Measurements from ENCODE around the gene DYNC1H1. TPM values are rescaled to one million over a fixed set of nuclear protein-coding genes. Genes with fewer than 3 reads are reported as not detected.

DYNC1H1 gene
- total RNA-seq, 1 donor from 2014 or later = 265 TPM

DNA sequence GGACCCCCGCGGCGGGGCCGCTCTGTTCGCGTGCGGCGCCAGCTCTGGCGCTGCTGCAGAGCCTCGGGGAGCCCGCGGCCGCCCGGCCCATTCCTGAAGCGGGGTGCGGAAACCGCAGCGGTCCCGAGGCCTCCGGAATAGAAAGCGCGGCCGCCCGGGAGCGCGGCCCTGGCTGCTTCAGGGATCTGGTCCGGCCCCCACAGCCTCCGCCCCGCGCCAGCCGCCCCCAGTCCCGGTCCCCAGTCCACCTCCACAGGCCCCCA is 122.3 kb downstream of the DYNC1H1 start:
- no peak for DNase-seq
- intact Hi-C loops (cut with micrococcal nuclease) = loop anchor here (2.0 to 10.0 kb wide), 8 partner anchors 66 to 1712 kb away; partner anchors contain the start of genes DYNC1H1, PPP2R5C and WDR25
- Mint-ChIP-seq H3K36me3 (ENCODE audit: low read depth) (peaks cover 54% of the 10 kb centered on the region), H3K27me3 (no peaks in the 10 kb centered on the region), H3K4me1 (peaks cover 64% of the 10 kb centered on the region), H3K27ac (peak overlapping the region; percentile 94), H3K9me3 (no peaks in the 10 kb centered on the region), H3K4me3 (peak overlapping the region; percentile 83)

GRCh38 chr14:102086972-102087761 is 122.8 kb downstream of the DYNC1H1 start, which contains the start of gene HSP90AA1:
HSP90AA1 (minus strand) TSS chr14:102087044; CDS start chr14:102086378, 666 bp downstream.
- peaks cover 59% of the 10 kb centered on the region for H3K4me1 Mint-ChIP-seq
- peak; percentile 98 for DNase-seq
- no peaks in the 10 kb centered on the region for H3K27me3 Mint-ChIP-seq
- H3K36me3 Mint-ChIP-seq (ENCODE audit: low read depth) = peaks cover 49% of the 10 kb centered on the region
- H3K27ac Mint-ChIP-seq = peak within 1 kb of the TSS; percentile 98
- no peaks in the 10 kb centered on the region for H3K9me3 Mint-ChIP-seq
- peak within 1 kb of the TSS; percentile 92 for H3K4me3 Mint-ChIP-seq
- intact Hi-C loops (cut with micrococcal nuclease) = loop anchor here (1.0 to 10.0 kb wide), 9 partner anchors 52 to 1712 kb away; partner anchors contain the start of genes DYNC1H1, PPP2R5C, WDR20 and WDR25

DNA sequence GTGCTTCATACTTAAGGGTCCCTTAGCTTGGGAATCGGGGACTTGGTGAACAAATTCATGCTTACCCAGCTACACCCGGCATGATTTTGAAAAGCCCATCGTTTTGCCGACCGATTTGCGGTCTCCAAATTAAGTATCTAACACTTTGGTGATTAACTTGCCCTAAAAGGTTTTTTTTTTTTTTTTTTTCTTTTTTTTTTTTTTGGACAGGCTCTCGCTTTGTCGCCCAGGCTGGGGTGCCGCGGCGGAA is 123.3 kb downstream of the DYNC1H1 start:
- no peak for DNase-seq
- Mint-ChIP-seq H3K4me1 (peaks cover 57% of the 10 kb centered on the region), H3K36me3 (ENCODE audit: low read depth) (peaks cover 44% of the 10 kb centered on the region), H3K27me3 (no peaks in the 10 kb centered on the region), H3K9me3 (no peaks in the 10 kb centered on the region), H3K27ac (peak overlapping the region; percentile 98), H3K4me3 (peak overlapping the region; percentile 92)
- intact Hi-C loops (cut with micrococcal nuclease) = loop anchor here (1.0 to 10.0 kb wide), 9 partner anchors 52 to 1713 kb away; partner anchors contain the start of genes DYNC1H1, PPP2R5C, WDR20 and WDR25

DNA sequence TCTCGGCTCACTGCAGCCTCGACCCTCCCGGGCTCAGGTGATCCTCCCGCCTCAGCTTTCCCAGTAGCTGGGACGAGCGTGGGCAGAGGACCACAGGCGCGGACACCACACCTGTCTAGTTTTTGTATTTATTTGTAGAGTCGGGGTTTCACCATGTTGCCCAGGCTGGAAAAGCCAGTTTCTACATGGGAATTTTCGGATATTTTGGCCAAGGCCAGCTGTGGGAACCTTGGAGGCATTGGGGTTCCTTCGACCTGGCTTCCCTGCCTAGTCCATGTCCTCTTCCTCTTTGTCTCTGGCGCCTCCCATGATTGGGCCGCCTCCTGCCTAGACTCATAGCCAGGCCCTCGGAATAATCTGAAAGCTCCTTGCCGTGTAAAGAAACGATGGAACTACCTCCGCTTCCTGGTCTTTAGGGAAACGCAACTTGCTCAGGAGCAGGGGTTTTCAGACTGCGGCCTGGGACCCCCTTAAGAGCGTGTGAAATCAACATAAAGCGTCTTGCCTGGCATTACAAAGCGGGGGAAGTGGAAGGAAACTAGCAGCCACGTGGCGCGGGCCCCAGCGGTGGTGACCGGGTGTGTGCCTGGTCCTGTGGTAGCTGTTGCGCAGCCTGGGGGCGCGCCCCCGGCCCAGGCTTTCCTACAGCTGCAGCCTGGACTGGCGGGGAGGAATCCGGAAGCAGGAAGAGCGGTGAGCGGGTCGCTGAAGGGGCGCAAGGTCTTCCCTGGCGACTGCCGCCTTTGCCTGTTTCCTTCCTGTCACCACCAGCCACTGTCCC is 123.8 kb downstream of the DYNC1H1 start:
- H3K27me3 Mint-ChIP-seq = no peaks in the 10 kb centered on the region
- no peaks in the 10 kb centered on the region for H3K9me3 Mint-ChIP-seq
- peaks cover 51% of the 10 kb centered on the region for H3K4me1 Mint-ChIP-seq
- intact Hi-C loops (cut with micrococcal nuclease) = loop anchor here (5.0 to 10.0 kb wide), 4 partner anchors 141 to 1713 kb away; partner anchors contain the start of gene WDR25
- peak; percentile 84 for DNase-seq
- peak overlapping the region; percentile 98 for H3K27ac Mint-ChIP-seq
- peak overlapping the region; percentile 92 for H3K4me3 Mint-ChIP-seq
- peaks cover 39% of the 10 kb centered on the region for H3K36me3 Mint-ChIP-seq (ENCODE audit: low read depth)

DNA sequence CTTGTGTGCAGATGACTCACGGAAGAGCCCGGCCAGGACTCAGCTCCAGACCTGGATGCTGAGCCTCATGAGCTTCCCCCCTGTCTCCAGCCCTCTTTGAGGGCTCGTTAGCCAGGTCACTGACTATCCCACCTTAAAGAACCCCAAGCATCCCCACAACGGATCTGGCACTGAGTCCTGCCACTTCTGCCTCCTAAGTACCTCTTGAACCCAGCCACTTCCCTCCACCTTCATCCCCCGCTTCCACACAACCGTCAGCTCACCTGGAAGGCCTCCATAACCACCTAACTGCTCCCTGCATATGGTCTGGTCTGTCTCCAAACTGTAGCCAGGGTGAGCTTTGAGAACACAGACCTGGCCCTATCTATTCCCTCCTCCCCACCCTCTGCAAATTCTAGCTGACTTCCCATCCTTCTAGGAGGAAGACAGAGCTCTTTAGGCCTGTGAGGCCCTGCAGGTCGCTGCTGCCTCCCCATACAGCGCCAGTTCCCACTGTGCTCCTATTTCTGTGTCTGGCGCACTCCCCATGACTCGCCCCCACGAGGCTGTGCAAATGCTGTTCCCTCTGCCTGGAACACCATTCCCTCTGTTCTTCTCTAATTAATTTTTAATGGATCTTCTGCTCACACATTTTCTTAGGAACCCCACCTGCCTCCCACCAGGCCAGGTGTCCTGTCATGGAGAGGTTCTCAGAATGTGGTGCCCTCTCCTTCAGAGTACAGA is 125.4 kb downstream of the DYNC1H1 start:
- peak overlapping the region; percentile 98 for H3K27ac Mint-ChIP-seq
- DNase-seq = no peak
- intact Hi-C loops (cut with micrococcal nuclease) = loop anchor here (5.0 to 10.0 kb wide), 6 partner anchors 95 to 1715 kb away; partner anchors contain the start of gene WDR25
- no peaks in the 10 kb centered on the region for H3K9me3 Mint-ChIP-seq
- no peaks in the 10 kb centered on the region for H3K27me3 Mint-ChIP-seq
- peaks cover 41% of the 10 kb centered on the region for H3K4me1 Mint-ChIP-seq
- peak overlapping the region; percentile 92 for H3K4me3 Mint-ChIP-seq
- H3K36me3 Mint-ChIP-seq (ENCODE audit: low read depth) = peaks cover 23% of the 10 kb centered on the region

DNA sequence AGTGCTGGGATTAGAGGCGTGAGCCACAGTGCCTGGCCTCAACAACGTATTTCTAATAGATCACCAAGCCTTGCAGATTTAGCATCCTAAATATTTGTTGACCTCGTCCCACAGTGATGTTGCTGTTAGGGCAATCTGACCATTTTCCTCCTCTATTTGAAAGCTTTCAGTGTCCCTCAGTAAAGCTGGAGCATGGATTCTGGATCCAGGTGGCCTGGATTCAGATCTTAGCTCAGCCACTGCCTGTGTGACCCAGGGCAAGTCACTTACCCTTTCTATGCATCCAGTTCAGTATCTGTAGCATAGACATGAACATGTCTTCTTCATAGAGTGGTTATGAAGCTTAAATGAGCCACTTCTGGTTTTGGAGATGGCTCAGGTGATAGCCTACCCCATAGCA is 126.3 kb downstream of the DYNC1H1 start:
- Mint-ChIP-seq H3K4me3 (no peak overlapping the region), H3K36me3 (ENCODE audit: low read depth) (peaks cover 14% of the 10 kb centered on the region), H3K9me3 (no peaks in the 10 kb centered on the region), H3K4me1 (peaks cover 39% of the 10 kb centered on the region), H3K27me3 (no peaks in the 10 kb centered on the region), H3K27ac (no peak overlapping the region)
- intact Hi-C loops (cut with micrococcal nuclease) = loop anchor here (10.0 kb wide), 2 partner anchors 94 to 386 kb away; no protein-coding TSS in a partner anchor
- no peak for DNase-seq

GRCh38 chr14:102092806-102093205 is 128.4 kb downstream of the DYNC1H1 start:
- Mint-ChIP-seq H3K27me3 (no peaks in the 10 kb centered on the region), H3K27ac (no peak overlapping the region), H3K4me1 (peaks cover 46% of the 10 kb centered on the region), H3K9me3 (no peaks in the 10 kb centered on the region), H3K4me3 (no peak overlapping the region), H3K36me3 (ENCODE audit: low read depth) (peaks cover 6% of the 10 kb centered on the region)
- intact Hi-C loops (cut with micrococcal nuclease) = loop anchor here (10.0 kb wide), 2 partner anchors 92 to 388 kb away; no protein-coding TSS in a partner anchor
- no peak for DNase-seq

GRCh38 chr14:102094101-102094500 is 129.7 kb downstream of the DYNC1H1 start:
- Mint-ChIP-seq H3K9me3 (no peaks in the 10 kb centered on the region), H3K27ac (no peak overlapping the region), H3K27me3 (no peaks in the 10 kb centered on the region)

GRCh38 chr14:102095231-102095870 is 131.0 kb downstream of the DYNC1H1 start:
- no peak overlapping the region for H3K4me3 Mint-ChIP-seq
- DNase-seq = no peak
- no peaks in the 10 kb centered on the region for H3K9me3 Mint-ChIP-seq
- H3K27me3 Mint-ChIP-seq = no peaks in the 10 kb centered on the region
- no peaks in the 10 kb centered on the region for H3K36me3 Mint-ChIP-seq (ENCODE audit: low read depth)
- intact Hi-C loops (cut with micrococcal nuclease) = loop anchor here (10.0 kb wide), 2 partner anchors 89 to 391 kb away; no protein-coding TSS in a partner anchor
- H3K27ac Mint-ChIP-seq = peak overlapping the region; percentile 25
- peaks cover 23% of the 10 kb centered on the region for H3K4me1 Mint-ChIP-seq

More at GRCh38 chr14:102094101-102094500, 129.7 kb downstream of the DYNC1H1 start:
- peaks cover 34% of the 10 kb centered on the region for H3K4me1 Mint-ChIP-seq
- intact Hi-C loops (cut with micrococcal nuclease) = loop anchor here (10.0 kb wide), 2 partner anchors 91 to 389 kb away; no protein-coding TSS in a partner anchor
- H3K36me3 Mint-ChIP-seq (ENCODE audit: low read depth) = peaks cover 5% of the 10 kb centered on the region
- no peak overlapping the region for H3K4me3 Mint-ChIP-seq
- no peak for DNase-seq

GRCh38 chr14:102095871-102096568 is 131.6 kb downstream of the DYNC1H1 start:
- DNase-seq = no peak
- intact Hi-C loops (cut with micrococcal nuclease) = loop anchor here (1.0 to 10.0 kb wide), 4 partner anchors 33 to 391 kb away; no protein-coding TSS in a partner anchor
- H3K9me3 Mint-ChIP-seq = no peaks in the 10 kb centered on the region
- H3K27ac Mint-ChIP-seq = peak overlapping the region; percentile 66
- H3K27me3 Mint-ChIP-seq = peaks cover 2% of the 10 kb centered on the region
- H3K4me3 Mint-ChIP-seq = no peak overlapping the region
- H3K36me3 Mint-ChIP-seq (ENCODE audit: low read depth) = no peaks in the 10 kb centered on the region
- H3K4me1 Mint-ChIP-seq = peaks cover 21% of the 10 kb centered on the region

GRCh38 chr14:102096569-102097188 is 132.3 kb downstream of the DYNC1H1 start:
- H3K9me3 Mint-ChIP-seq = no peaks in the 10 kb centered on the region
- peaks cover 21% of the 10 kb centered on the region for H3K4me1 Mint-ChIP-seq
- peaks cover 2% of the 10 kb centered on the region for H3K27me3 Mint-ChIP-seq
- intact Hi-C loops (cut with micrococcal nuclease) = loop anchor here (1.0 to 10.0 kb wide), 4 partner anchors 33 to 392 kb away; no protein-coding TSS in a partner anchor
- H3K4me3 Mint-ChIP-seq = no peak overlapping the region
- H3K27ac Mint-ChIP-seq = peak overlapping the region; percentile 66
- H3K36me3 Mint-ChIP-seq (ENCODE audit: low read depth) = no peaks in the 10 kb centered on the region
- peak; percentile 90 for DNase-seq

Data from activated CD4-positive, alpha-beta T cell treated with anti-CD3 and anti-CD28 coated beads, Interleukin-2, amount 10 ng/mL, durations not matched to agents 24 days and 14 days (primary cell).